Activated B cell treated with CpG ODN at 0.5 μM for 24 hours (primary cell): ENCODE data around the gene CAMKMT. TPM values are rescaled to one million over a fixed set of nuclear protein-coding genes. Genes with fewer than 3 reads are reported as not detected.

ENCODE experiments used
- ATAC-seq: fragments of 200-7000 bp; cut with Tn5 transposase; one replicate; pipeline ENCODE4 v1.10.0; 2021; ENCODE audit warnings: low read depth, mild to moderate bottlenecking, moderate library complexity
- CTCF ChIA-PET: fragments of 350-600 bp; sonication (Branson Sonifier 250); formaldehyde crosslinking; loops from one replicate; lab custom pipeline; 2021; ENCODE audit warnings: antibody characterized with exemption; lab: Charles Lee
- POLR2A ChIA-PET: fragments of 350-600 bp; sonication (Branson Sonifier 250); formaldehyde crosslinking; loops from one replicate; lab custom pipeline; 2021; ENCODE audit warnings: antibody characterized with exemption; lab: Charles Lee
- DNase-seq: peaks from one replicate; pipeline ENCODE4 v3.0.0; 2022
- H3K27ac Mint-ChIP-seq: one replicate; pipeline ENCODE4 v1.8.0; 2020; ENCODE audit warnings: mixed read lengths
- H3K27me3 Mint-ChIP-seq: one replicate; pipeline ENCODE4 v1.8.0; 2021; ENCODE audit warnings: mixed read lengths
- H3K36me3 Mint-ChIP-seq: one replicate; pipeline ENCODE4 v1.8.0; 2021; ENCODE audit warnings: low read depth, mixed read lengths
- H3K4me1 Mint-ChIP-seq: one replicate; pipeline ENCODE4 v1.8.0; 2021; ENCODE audit warnings: mixed read lengths
- H3K4me3 Mint-ChIP-seq: one replicate; pipeline ENCODE4 v1.8.0; 2020; ENCODE audit warnings: mild to moderate bottlenecking, mixed read lengths
- H3K9me3 Mint-ChIP-seq: one replicate; pipeline ENCODE4 v1.8.0; 2020; ENCODE audit warnings: mixed read lengths
- intact Hi-C: fragments of 100-400 bp; cut with micrococcal nuclease; formaldehyde crosslinking; loops from one replicate; pipeline ENCODE4 v1.15.1; 2024
- total RNA-seq: library from RNA; stranded (reverse); gene quantifications from 2 replicates; pipeline ENCODE4 v1.2.3, GENCODE V29; 2022
- TF ChIP-seq, protein P1 (sequence below): fragments of 200-600 bp; IDR thresholded peaks from one replicate; pipeline ENCODE4 v1.8.0; 2022; ENCODE audit warnings: antibody characterized with exemption, mild to moderate bottlenecking

The CAMKMT gene
- total RNA-seq, 1 donor from 2014 or later: 21.2 TPM

DNA sequence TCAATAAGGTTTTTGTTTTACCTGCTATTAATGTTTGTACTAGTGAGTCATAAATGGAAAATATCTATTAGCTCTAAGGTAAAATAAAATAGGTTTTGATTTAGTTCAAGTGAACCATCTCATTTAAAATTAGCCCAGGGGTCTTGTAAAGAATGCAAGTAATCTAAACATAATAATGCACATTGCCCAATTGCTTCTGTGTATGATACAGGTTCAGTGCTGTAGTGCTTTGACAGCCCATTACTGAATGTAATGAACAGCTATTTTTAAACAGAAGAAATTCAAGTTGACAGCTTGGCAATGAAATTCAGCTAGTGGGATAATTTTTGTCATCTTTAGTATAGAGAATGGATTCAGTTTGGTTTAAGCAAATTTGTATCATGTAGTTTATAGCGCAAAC, 91.5 kb downstream of the CAMKMT start:
- no peaks in the 10 kb centered on the region for H3K36me3 Mint-ChIP-seq
- intact Hi-C loops: no loop called here
- CTCF ChIA-PET: interaction anchor here (1.3 kb wide), 1 partner anchor 26 kb away, joined by 6 read pairs; no protein-coding TSS in a partner anchor
- POLR2A ChIA-PET: no interaction called here
- DNase-seq (no peak), ATAC-seq (no peak)
- no peaks in the 10 kb centered on the region for H3K27me3 Mint-ChIP-seq
- H3K4me1 Mint-ChIP-seq: no peaks in the 10 kb centered on the region
- H3K4me3 Mint-ChIP-seq: no peak overlapping the region
- H3K27ac Mint-ChIP-seq: no peak overlapping the region
- H3K9me3 Mint-ChIP-seq: no peaks in the 10 kb centered on the region
- TF ChIP-seq, protein P1, sequence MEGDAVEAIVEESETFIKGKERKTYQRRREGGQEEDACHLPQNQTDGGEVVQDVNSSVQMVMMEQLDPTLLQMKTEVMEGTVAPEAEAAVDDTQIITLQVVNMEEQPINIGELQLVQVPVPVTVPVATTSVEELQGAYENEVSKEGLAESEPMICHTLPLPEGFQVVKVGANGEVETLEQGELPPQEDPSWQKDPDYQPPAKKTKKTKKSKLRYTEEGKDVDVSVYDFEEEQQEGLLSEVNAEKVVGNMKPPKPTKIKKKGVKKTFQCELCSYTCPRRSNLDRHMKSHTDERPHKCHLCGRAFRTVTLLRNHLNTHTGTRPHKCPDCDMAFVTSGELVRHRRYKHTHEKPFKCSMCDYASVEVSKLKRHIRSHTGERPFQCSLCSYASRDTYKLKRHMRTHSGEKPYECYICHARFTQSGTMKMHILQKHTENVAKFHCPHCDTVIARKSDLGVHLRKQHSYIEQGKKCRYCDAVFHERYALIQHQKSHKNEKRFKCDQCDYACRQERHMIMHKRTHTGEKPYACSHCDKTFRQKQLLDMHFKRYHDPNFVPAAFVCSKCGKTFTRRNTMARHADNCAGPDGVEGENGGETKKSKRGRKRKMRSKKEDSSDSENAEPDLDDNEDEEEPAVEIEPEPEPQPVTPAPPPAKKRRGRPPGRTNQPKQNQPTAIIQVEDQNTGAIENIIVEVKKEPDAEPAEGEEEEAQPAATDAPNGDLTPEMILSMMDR: no peak

DNA sequence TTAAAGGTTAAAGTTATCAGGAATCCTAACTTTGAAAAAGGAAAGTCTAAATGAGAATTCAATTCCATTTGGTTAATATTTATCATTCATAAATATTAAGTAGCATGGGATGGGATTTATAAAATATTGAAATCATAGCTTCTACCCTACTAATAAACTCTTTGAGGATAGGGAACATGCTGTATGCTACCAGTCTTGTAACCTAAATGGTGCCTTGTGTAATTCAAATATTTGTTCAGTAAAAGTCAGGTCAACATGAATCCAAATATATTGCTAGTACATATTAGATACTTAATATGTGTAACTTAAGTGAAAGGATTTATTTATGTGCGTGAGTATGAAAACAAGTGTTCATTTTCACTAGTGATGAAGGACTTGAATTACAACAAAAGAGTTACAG, 94.1 kb downstream of the CAMKMT start:
- Mint-ChIP-seq H3K27ac (no peak overlapping the region), H3K4me3 (no peak overlapping the region), H3K9me3 (no peaks in the 10 kb centered on the region), H3K36me3 (peaks cover 4% of the 10 kb centered on the region), H3K4me1 (no peaks in the 10 kb centered on the region), H3K27me3 (no peaks in the 10 kb centered on the region)
- POLR2A ChIA-PET: no interaction called here
- TF ChIP-seq, protein P1: no peak
- ATAC-seq (no peak), DNase-seq (no peak)
- CTCF ChIA-PET: interaction anchor here (0.8 to 1.0 kb wide), 2 partner anchors 11 to 24 kb away, joined by 3 read pairs; no protein-coding TSS in a partner anchor
- intact Hi-C loops: no loop called here

DNA sequence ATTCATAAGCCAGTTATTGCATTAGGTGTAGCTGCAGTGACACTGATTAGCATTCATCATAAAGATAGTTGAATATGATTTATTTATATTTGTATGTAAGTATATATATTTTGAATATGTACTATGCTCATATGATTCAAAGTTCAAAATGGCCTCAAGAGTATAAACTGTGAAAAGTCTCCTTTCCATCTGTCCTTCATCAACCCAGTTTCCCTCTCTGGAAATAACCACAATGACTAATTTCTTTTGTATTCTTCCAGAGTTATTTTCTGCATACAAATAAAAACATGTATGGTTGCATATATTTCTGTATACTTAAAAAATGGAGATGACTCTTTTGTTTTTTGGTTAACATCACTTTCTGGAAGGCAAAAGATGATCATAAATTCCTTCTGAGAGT, 95.2 kb downstream of the CAMKMT start:
- Mint-ChIP-seq H3K9me3 (no peaks in the 10 kb centered on the region), H3K4me3 (no peak overlapping the region), H3K4me1 (no peaks in the 10 kb centered on the region), H3K27ac (no peak overlapping the region), H3K36me3 (peaks cover 4% of the 10 kb centered on the region), H3K27me3 (no peaks in the 10 kb centered on the region)
- CTCF ChIA-PET: no interaction called here
- TF ChIP-seq, protein P1: no peak
- ATAC-seq: no peak
- intact Hi-C loops: no loop called here
- POLR2A ChIA-PET: no interaction called here
- no peak for DNase-seq

DNA sequence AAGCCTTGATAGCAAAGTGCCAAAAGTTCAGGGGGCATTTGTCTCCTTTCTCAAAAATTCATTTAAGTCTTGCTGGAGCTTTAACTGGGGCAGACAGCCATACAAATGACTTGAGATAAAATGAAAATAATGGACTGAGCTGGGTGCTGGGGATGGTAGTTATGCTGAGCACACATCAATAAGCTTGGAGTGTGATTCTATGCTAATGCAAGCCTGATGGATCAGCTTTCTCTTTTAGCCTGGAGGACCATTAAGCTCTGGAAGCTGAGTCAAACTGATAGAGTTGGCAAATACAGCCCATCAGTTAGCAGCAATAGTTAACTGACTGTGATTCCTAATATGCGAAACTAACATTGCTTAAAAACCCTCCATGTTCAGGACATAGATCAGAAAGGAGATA, 98.0 kb downstream of the CAMKMT start:
- Mint-ChIP-seq H3K36me3 (peaks cover 18% of the 10 kb centered on the region), H3K9me3 (peaks cover 16% of the 10 kb centered on the region), H3K4me3 (no peak overlapping the region), H3K4me1 (no peaks in the 10 kb centered on the region), H3K27ac (no peak overlapping the region), H3K27me3 (no peaks in the 10 kb centered on the region)
- ATAC-seq (no peak), DNase-seq (no peak)
- POLR2A ChIA-PET: no interaction called here
- TF ChIP-seq, protein P1: no peak
- intact Hi-C loops: no loop called here
- CTCF ChIA-PET: no interaction called here

DNA sequence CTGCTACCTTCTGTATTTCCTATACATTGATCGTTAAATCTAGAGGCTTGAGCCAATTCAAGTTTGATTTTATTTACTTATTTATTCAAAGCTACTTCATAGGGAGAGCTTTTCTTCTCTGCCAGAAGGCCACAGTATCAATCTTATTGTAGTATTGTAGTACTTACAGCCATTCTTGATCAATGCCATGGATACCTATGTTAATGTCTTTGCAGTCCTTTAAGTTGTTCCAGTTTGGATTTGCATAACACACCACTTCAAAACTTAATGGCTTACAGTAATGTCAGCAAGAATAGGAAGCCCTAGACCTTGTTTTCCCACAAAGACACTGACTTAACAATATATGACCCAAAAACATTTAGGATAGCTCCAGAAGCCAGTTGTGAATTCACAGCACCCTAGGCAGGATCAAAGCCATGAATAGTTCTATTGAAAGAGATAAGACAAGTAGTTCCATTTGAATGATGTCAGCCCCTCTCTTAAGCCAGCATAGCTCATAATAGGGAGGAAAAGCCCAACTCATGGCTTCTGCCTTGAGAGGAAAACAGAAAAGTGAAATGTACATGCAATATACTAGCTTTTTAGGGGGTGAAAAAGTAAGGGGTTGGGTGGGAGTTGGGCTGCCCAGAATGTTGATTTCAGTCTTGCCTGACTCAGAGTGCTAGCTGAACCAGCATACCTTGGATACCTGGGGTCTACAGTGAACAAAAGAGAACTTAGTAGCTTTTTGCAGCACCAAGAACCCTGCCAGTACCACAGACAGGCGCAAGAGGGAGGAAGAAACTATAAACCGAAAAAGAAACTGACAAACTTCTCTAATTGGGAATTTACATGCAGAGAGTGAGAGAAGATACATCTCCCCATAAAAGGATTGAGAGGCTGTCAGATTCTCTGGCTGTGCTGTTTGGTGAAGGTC, 101.4 kb downstream of the CAMKMT start:
- intact Hi-C loops: no loop called here
- POLR2A ChIA-PET: no interaction called here

More for the DNA sequence above, 101.4 kb downstream of the CAMKMT start:
- no peaks in the 10 kb centered on the region for H3K4me1 Mint-ChIP-seq
- ATAC-seq (no peak), DNase-seq (no peak)
- H3K27ac Mint-ChIP-seq: no peak overlapping the region
- no peaks in the 10 kb centered on the region for H3K27me3 Mint-ChIP-seq
- CTCF ChIA-PET: interaction anchor here (2.3 kb wide), 1 partner anchor 16 kb away, joined by 9 read pairs; no protein-coding TSS in a partner anchor
- TF ChIP-seq, protein P1: no peak
- peaks cover 19% of the 10 kb centered on the region for H3K36me3 Mint-ChIP-seq
- H3K4me3 Mint-ChIP-seq: no peak overlapping the region
- H3K9me3 Mint-ChIP-seq: peaks cover 26% of the 10 kb centered on the region
